Endothelial cell of umbilical vein (primary cell): ENCODE measurements around the gene PCNX4. TPM values are rescaled to one million over a fixed set of nuclear protein-coding genes. Genes with fewer than 3 reads are reported as not detected.

Source experiments
- BruUV-seq: library from RNA; stranded (reverse); fragments of 400-500 nt; replicated peaks from 2 replicates; lab custom pipeline; 2021; lab: Mats Ljungman, UMichigan
- CTCF ChIA-PET: fragments of 300-600, 350-600 bp; sonication (Branson Sonifier 250); formaldehyde crosslinking; loops from one replicate; lab custom pipeline; 2021; ENCODE audit warnings: antibody characterized with exemption, inconsistent platforms; lab: Charles Lee
- POLR2A ChIA-PET: fragments of 300-600, 350-600 bp; sonication (Branson Sonifier 250); formaldehyde crosslinking; loops from one replicate; lab custom pipeline; 2021; ENCODE audit warnings: antibody characterized with exemption, inconsistent platforms; lab: Charles Lee
- DNase-seq: peaks from one replicate; pipeline ENCODE4 v3.0.0-alpha.2; 2011; ENCODE audit warnings: low read depth, low spot score
- FAIRE-seq: peaks from 2 replicates; lab custom pipeline; 2011; peaks lifted over from hg19 to GRCh38; lab: Jason Lieb, UNC
- H2AFZ ChIP-seq: 2 replicates; pipeline ENCODE4 v1.6.0; 2012; ENCODE audit warnings: low read depth, low read length, control low read depth, inconsistent platforms
- H3K27ac ChIP-seq: 2 replicates; pipeline ENCODE4 v1.5.1; 2011; ENCODE audit warnings: low read depth, mild to moderate bottlenecking, control low read depth, low read length, moderate library complexity; ENCODE audit not compliant: insufficient read depth
- H3K27me3 ChIP-seq, 2 experiments: 2 replicates each; pipeline versions ENCODE4 v1.6.0 to v1.6.1; 2011; ENCODE audit warnings: low read length in 2 of 2, mixed read lengths in 1 of 2; ENCODE audit not compliant: control insufficient read depth in 2 of 2, insufficient read depth in 2 of 2
- H3K36me3 ChIP-seq, 2 experiments: 2 replicates in 1 of 2; 3 replicates in 1 of 2; pipeline ENCODE4 v1.5.1; 2011; ENCODE audit warnings: low read length in 2 of 2, mild to moderate bottlenecking in 1 of 2, moderate library complexity in 1 of 2; ENCODE audit not compliant: control insufficient read depth in 2 of 2, insufficient read depth in 2 of 2; ENCODE audit errors: extremely low read depth in 1 of 2
- H3K4me1 ChIP-seq: 3 replicates; pipeline ENCODE4 v1.5.1; 2011; ENCODE audit warnings: mild to moderate bottlenecking, low read length; ENCODE audit not compliant: control insufficient read depth, insufficient read depth; ENCODE audit errors: extremely low read depth
- H3K4me2 ChIP-seq: 2 replicates; pipeline ENCODE4 v1.6.1; 2011; ENCODE audit warnings: low read length, control low read depth, mixed read lengths; ENCODE audit not compliant: insufficient read depth
- H3K4me3 ChIP-seq, 3 experiments: fragments of 200-600 bp in 1 of 3; sonication (generic), shearing (Covaris generic) in 1 of 3; replicated peaks in 1 of 3; 2 replicates each; pipeline ENCODE4 v1.5.1; 2011 to 2016; ENCODE audit warnings: control low read depth in 3 of 3, low read length in 3 of 3, mild to moderate bottlenecking in 2 of 3, inconsistent platforms in 1 of 3, low read depth in 1 of 3, moderate library complexity in 1 of 3; ENCODE audit not compliant: insufficient read depth in 1 of 3
- H3K79me2 ChIP-seq: 2 replicates; pipeline ENCODE4 v1.6.0; 2012; ENCODE audit warnings: low read length, inconsistent platforms; ENCODE audit not compliant: control insufficient read depth, insufficient read depth
- H3K9ac ChIP-seq: replicated peaks from 2 replicates; pipeline ENCODE3; 2011; ENCODE audit warnings: low read length, control low read depth; ENCODE audit not compliant: insufficient read depth; ENCODE audit errors: extremely low read depth
- H3K9me1 ChIP-seq: replicated peaks from 3 replicates; pipeline ENCODE4 v1.6.0; 2011; ENCODE audit warnings: mild to moderate bottlenecking, low read length; ENCODE audit not compliant: control insufficient read depth, insufficient read depth; ENCODE audit errors: extremely low read depth
- H3K9me3 ChIP-seq: replicated peaks from 2 replicates; pipeline ENCODE4 v1.5.1; 2012; ENCODE audit warnings: low read length, inconsistent platforms; ENCODE audit not compliant: control insufficient read depth, insufficient read depth
- H4K20me1 ChIP-seq: replicated peaks from 2 replicates; pipeline ENCODE3; 2011; ENCODE audit warnings: mild to moderate bottlenecking, low read length; ENCODE audit not compliant: control insufficient read depth, insufficient read depth; ENCODE audit errors: extremely low read depth
- EZH2 ChIP-seq: IDR thresholded peaks from 2 replicates; pipeline ENCODE4 v1.6.1; 2012; ENCODE audit warnings: borderline replicate concordance, low read depth, mild to moderate bottlenecking, moderate library complexity, low read length, inconsistent platforms; ENCODE audit not compliant: severe bottlenecking
- FOS ChIP-seq: IDR thresholded peaks from 2 replicates; pipeline ENCODE4 v1.6.1; 2011; ENCODE audit warnings: mild to moderate bottlenecking, low read length, moderate library complexity, borderline replicate concordance; ENCODE audit not compliant: insufficient read depth
- GATA2 ChIP-seq: IDR thresholded peaks from 2 replicates; pipeline ENCODE4 v1.7.0; 2011; ENCODE audit warnings: low read depth, mild to moderate bottlenecking, moderate library complexity, mixed read lengths, low read length; ENCODE audit not compliant: insufficient read length, insufficient read depth
- JUN ChIP-seq: IDR thresholded peaks from 2 replicates; pipeline ENCODE4 v1.6.1; 2011; ENCODE audit warnings: borderline replicate concordance, low read depth; ENCODE audit not compliant: insufficient read length, insufficient read depth
- MYC ChIP-seq: IDR thresholded peaks from one replicate; pipeline ENCODE4 v1.6.1; 2011; ENCODE audit warnings: mild to moderate bottlenecking, low read depth, low read length
- POLR2A ChIP-seq: IDR thresholded peaks from 2 replicates; pipeline ENCODE4 v1.6.1; 2012; ENCODE audit warnings: low read depth, mild to moderate bottlenecking, control low read depth, low read length
- POLR2AphosphoS5 ChIP-seq: IDR thresholded peaks from 2 replicates; pipeline ENCODE4 v1.6.1; 2012; ENCODE audit warnings: low read depth, mild to moderate bottlenecking, control low read depth, low read length, moderate library complexity; ENCODE audit not compliant: insufficient read depth
- dilution Hi-C: fragments of 300-500 bp; cut with MboI; formaldehyde crosslinking; loops from one replicate; pipeline ENCODE4 v1.15.0; 2019; ENCODE audit warnings: low sequenced_read_pairs; ENCODE audit not compliant: extremely low pct_ligation_motif_present
- intact Hi-C: fragments of 100-400 bp; cut with micrococcal nuclease; formaldehyde crosslinking; loops from one replicate; pipeline ENCODE4 v1.10.0; 2022
- polyA plus RNA-seq, 4 experiments: library from polyadenylated mRNA; depleted of rRNA in 3 of 4; stranded (reverse) in 3 of 4; unstranded in 1 of 4; fragments of >200 nt; gene quantifications; 2 replicates each; pipeline versions ENCODE4 v1.2.1 to v1.2.3, GENCODE V29; 2011 to 2012; ENCODE audit warnings: missing spikeins in 1 of 4
- total RNA-seq: library from RNA; stranded (reverse); gene quantifications from 2 replicates; pipeline ENCODE4 v1.2.3, GENCODE V29; 2021
- TF ChIP-seq, protein P1 (sequence below): IDR thresholded peaks from 2 replicates; pipeline ENCODE4 v1.6.1; 2011; ENCODE audit not compliant: insufficient read depth, insufficient read length
- TF ChIP-seq, protein P2 (sequence below), 2 donors: IDR thresholded peaks; 1 replicate in 1 of 2; 2 replicates in 1 of 2; pipeline ENCODE4 v1.5.1; 2011; ENCODE audit warnings: low read length in 2 of 2, mild to moderate bottlenecking in 2 of 2, moderate library complexity in 2 of 2, control low read depth in 1 of 2, inconsistent platforms in 1 of 2, low read depth in 1 of 2; ENCODE audit not compliant: insufficient read depth in 1 of 2; ENCODE audit errors: extremely low read depth in 1 of 2

Gene PCNX4
- total and polyA plus RNA-seq, 2 donors (not counting 3 experiments of a cell fraction or from before 2014, with no cell fraction given), result 35.5 to 51.6 TPM

DNA sequence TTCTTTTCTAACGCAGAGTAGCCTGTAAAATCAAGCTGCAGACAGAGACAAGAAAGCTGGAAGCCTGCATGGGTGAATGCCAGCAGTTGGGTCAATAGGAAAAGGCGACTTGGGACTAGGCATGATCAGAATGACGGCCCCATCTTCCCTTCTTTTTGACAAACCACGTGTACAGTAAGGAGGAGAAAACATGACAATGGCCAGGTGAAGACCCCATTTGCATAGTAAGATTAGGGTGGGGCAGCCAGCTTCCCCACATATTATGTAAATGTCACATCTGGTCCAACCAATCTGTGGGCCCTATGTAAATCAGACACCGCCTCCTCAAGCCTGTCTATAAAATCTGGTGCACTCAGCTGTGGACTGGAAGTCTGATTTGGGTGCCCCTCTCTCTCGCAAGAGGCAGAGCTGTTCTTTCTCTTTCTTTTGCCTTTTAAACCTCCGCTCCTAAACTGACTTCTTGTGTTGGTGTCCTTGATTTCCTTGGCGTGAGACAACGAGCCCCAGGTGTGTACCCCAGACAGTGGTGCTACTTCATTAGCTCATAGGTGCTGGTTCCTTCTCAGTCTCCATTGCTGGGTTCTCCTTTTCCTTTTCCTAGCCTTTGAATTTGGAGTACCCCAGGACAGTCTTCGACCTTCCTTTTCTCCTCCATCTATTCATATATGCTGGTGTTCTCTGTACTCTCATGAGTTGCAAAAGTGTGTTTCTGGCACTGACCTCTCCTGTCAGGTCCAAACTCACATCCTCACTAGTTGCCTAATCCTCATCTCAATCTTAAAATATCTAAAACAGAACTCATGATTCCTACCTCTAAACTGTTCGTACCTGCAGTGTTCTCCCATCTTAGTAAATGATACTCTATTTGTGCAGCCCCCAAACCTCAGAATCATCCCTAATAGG lies 82.9 kb downstream of the PCNX4 start:
- Histone ChIP-seq H3K79me2 (no peaks in the 10 kb centered on the region), H3K4me3 (no peak overlapping the region), H3K36me3 (no peaks in the 10 kb centered on the region), H3K4me2 (no peak overlapping the region), H3K9ac (no peak overlapping the region), H3K4me1 (no peaks in the 10 kb centered on the region), H4K20me1 (no peaks in the 10 kb centered on the region), H3K27ac (no peak overlapping the region), H3K9me3 (no peaks in the 10 kb centered on the region), H3K27me3 (peaks cover 3 to 8% of the 10 kb centered on the region in 2 experiments), H2AFZ (no peak overlapping the region), H3K9me1 (no peaks in the 10 kb centered on the region)
- dilution Hi-C loops (no loop called here), intact Hi-C loops (no loop called here)
- FAIRE-seq (no peak), DNase-seq (no peak)
- ChIA-PET POLR2A (no interaction called here), CTCF (interaction anchor here (1.2 to 1.7 kb wide), 2 partner anchors 9 to 10 kb away, joined by 4 to 7 read pairs; partner anchors contain the start of gene DHRS7)
- BruUV-seq, result no TSS peak
- no peak for TF ChIP-seq GATA2
- no peak for TF ChIP-seq POLR2AphosphoS5
- TF ChIP-seq FOS, result no peak
- TF ChIP-seq JUN, result no peak
- no peak for TF ChIP-seq MYC
- TF ChIP-seq, protein P1, sequence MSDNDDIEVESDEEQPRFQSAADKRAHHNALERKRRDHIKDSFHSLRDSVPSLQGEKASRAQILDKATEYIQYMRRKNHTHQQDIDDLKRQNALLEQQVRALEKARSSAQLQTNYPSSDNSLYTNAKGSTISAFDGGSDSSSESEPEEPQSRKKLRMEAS, result no peak
- TF ChIP-seq EZH2, result no peak
- TF ChIP-seq POLR2A, result no peak
- TF ChIP-seq, protein P2, sequence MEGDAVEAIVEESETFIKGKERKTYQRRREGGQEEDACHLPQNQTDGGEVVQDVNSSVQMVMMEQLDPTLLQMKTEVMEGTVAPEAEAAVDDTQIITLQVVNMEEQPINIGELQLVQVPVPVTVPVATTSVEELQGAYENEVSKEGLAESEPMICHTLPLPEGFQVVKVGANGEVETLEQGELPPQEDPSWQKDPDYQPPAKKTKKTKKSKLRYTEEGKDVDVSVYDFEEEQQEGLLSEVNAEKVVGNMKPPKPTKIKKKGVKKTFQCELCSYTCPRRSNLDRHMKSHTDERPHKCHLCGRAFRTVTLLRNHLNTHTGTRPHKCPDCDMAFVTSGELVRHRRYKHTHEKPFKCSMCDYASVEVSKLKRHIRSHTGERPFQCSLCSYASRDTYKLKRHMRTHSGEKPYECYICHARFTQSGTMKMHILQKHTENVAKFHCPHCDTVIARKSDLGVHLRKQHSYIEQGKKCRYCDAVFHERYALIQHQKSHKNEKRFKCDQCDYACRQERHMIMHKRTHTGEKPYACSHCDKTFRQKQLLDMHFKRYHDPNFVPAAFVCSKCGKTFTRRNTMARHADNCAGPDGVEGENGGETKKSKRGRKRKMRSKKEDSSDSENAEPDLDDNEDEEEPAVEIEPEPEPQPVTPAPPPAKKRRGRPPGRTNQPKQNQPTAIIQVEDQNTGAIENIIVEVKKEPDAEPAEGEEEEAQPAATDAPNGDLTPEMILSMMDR (IDR thresholded peaks at IDR 0.05; ENCODE audit: extremely low read depth in 1 of 2, insufficient read depth in 1 of 2, low read depth in 1 of 2, low read length in 2 of 2), result no peak
